Psoas muscle (tissue), 8 donors: ENCODE measurements around the gene CHCHD6. TPM values are rescaled to one million over a fixed set of nuclear protein-coding genes. Genes with fewer than 3 reads are reported as not detected.

Source experiments
- ATAC-seq, 4 donors: fragments of 200-7000 bp; cut with Tn5 transposase; one replicate each; pipeline ENCODE4 v1.9.1; 2020; ENCODE audit warnings: moderate library complexity in 3 of 4, mild to moderate bottlenecking in 2 of 4
- DNase-seq, 2 donors: peaks; one replicate each; pipeline ENCODE4 v3.0.0-alpha.2; 2020
- H3K27ac ChIP-seq: fragments of 200-600 bp; one replicate; pipeline ENCODE4 v1.8.0; 2022
- H3K27me3 ChIP-seq, 3 donors: fragments of 200-600 bp in 1 of 3; one replicate each; pipeline versions ENCODE4 v1.6.1 to v1.8.0; 2013 to 2022; ENCODE audit warnings: low read length in 2 of 3, mild to moderate bottlenecking in 2 of 3, moderate library complexity in 1 of 3; ENCODE audit not compliant: insufficient read depth in 3 of 3
- H3K36me3 ChIP-seq, 2 donors: fragments of 200-600 bp in 1 of 2; one replicate each; pipeline versions ENCODE4 v1.6.1 to v1.8.0; 2013 to 2022; ENCODE audit warnings: low read depth in 1 of 2, mild to moderate bottlenecking in 1 of 2, moderate library complexity in 1 of 2; ENCODE audit not compliant: insufficient read depth in 1 of 2
- H3K4me1 ChIP-seq: fragments of 200-600 bp; one replicate; pipeline ENCODE4 v1.8.0; 2022
- H3K4me3 ChIP-seq: fragments of 200-600 bp; one replicate; pipeline ENCODE4 v1.8.0; 2022; ENCODE audit warnings: mild to moderate bottlenecking
- H3K9me3 ChIP-seq: fragments of 200-600 bp; one replicate; pipeline ENCODE4 v1.8.0; 2022
- WGBS, 3 donors: extraction: QIAGEN DNeasy Blood & Tissue Kit; methylation state at CpG; one replicate each; pipeline versions ENCODE4 v1.1.6 to v1.1.7; 2013; 5-methylcytosine and 5-hydroxymethylcytosine counted together
- intact Hi-C, 2 donors: fragments of 100-400 bp; cut with DNase I; formaldehyde crosslinking; loops; one replicate each; pipeline versions ENCODE4 v1.11.0 to v1.14.2; 2022
- polyA plus RNA-seq, 3 donors: library from polyadenylated mRNA; stranded (reverse); fragments of 200-250 nt; gene quantifications; one replicate each; pipeline ENCODE4 v1.2.3, GENCODE V29; 2013
- total RNA-seq, 4 donors: library from RNA; stranded (reverse); fragmentation: NEBNext Ultra II Directional in 2 of 4; extraction: Animal tissue kit (Norgen Biotek cat#: 25700) in 2 of 4; gene quantifications; one replicate each; pipeline versions ENCODE4 v1.2.1 to v1.2.4, GENCODE V29; 2021 to 2023
- TF ChIP-seq, protein P1 (sequence below): fragments of 200-600 bp; IDR thresholded peaks from one replicate; pipeline ENCODE4 v1.8.0; 2022; ENCODE audit warnings: antibody characterized with exemption
- donor health status: healthy with polysubstance abuse.
- donor health status: DM: no; HTN: no; CAD: no; lungs with moderate emphysema.
- donor health status: Bipolar disorder and iron deficiency.
- donor health status: healthy.
- donor health status: DM: yes; HTN: yes; CAD: no.
- donor health status: DM: no; HTN: no; CAD: no.
- donor health status: DM: no; HTN: no; CAD: no.
- donor health status: DM: yes; HTN: yes; CAD: no.

The CHCHD6 gene
- total and polyA plus RNA-seq, 7 donors, result 2.4 to 13.8 (median 3.5) TPM

DNA sequence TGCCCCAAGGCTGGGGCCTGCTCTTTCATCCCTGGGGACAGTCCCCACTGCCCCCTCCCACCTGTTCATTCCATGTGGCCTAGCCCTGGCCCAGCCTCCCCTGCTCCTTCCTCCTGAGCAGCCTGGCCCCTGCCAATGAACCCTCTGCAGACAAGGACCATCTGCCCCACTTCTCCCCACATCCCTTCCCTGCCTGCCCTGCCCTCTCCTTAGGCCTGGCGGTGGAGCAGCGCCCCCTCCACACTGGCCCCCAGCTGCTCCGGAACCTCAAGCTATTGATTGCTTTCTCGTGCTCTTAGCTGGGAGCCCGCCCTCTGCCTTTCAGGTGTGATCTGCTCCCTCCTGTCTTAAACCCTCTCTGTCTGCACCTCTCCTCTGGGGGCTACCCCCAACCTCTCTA lies 286.9 kb downstream of the CHCHD6 start:
- peaks cover 0 to 24% of the 10 kb centered on the region in 2 donors for H3K36me3 ChIP-seq
- DNase-seq, result no peak
- TF ChIP-seq, protein P1, sequence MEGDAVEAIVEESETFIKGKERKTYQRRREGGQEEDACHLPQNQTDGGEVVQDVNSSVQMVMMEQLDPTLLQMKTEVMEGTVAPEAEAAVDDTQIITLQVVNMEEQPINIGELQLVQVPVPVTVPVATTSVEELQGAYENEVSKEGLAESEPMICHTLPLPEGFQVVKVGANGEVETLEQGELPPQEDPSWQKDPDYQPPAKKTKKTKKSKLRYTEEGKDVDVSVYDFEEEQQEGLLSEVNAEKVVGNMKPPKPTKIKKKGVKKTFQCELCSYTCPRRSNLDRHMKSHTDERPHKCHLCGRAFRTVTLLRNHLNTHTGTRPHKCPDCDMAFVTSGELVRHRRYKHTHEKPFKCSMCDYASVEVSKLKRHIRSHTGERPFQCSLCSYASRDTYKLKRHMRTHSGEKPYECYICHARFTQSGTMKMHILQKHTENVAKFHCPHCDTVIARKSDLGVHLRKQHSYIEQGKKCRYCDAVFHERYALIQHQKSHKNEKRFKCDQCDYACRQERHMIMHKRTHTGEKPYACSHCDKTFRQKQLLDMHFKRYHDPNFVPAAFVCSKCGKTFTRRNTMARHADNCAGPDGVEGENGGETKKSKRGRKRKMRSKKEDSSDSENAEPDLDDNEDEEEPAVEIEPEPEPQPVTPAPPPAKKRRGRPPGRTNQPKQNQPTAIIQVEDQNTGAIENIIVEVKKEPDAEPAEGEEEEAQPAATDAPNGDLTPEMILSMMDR, result no peak
- peaks cover 30% of the 10 kb centered on the region for H3K4me1 ChIP-seq
- WGBS, 3 donors, result 91 to 98% (median 95%) methylated on average over 5 of the region's 5 CpGs
- intact Hi-C loops, result no loop called here
- H3K27me3 ChIP-seq, result no peaks in the 10 kb centered on the region
- H3K9me3 ChIP-seq, result no peaks in the 10 kb centered on the region
- H3K4me3 ChIP-seq, result no peak overlapping the region
- ATAC-seq, result no peak
- no peak overlapping the region for H3K27ac ChIP-seq

DNA sequence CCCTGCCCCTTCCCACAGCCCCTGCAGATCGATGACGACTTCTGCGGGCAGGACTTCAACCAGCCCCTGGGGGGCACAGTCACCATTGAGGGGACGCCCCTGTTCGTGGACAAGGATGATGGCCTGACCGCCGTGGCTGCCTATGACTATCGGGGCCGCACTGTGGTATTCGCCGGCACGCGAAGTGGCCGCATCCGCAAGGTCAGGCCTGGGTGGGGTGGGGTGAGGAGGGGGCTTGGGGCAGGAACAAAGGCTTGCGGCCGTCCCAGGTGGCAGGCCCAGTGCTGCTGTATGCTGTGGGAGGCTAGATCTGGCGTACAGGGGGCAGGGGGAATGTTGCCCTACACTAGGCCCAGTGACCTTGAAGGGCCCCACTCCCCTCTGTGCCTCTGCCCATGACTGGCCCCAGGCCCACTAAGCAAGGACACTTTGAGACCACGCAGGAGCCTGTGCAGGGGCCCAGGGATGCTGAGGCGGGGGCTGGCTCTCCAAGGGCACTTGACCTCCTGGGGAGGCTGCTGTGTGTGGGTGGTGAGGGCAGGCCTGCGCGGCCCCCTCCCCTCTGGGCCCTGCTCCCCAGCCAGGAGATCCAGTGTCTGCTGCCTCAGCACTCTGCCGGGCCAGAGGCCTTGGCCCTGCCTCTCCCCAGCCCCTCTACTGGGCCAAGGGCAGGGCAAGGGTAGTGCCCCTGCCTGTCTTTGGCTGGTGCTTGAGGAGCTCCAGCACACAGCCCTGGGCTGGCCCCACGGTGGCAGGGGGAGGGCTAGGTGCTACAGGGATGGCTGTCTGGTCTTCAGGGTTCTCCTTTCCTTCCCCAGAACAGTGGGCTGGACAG lies 287.5 kb downstream of the CHCHD6 start:
- WGBS, 3 donors, result 80 to 86% (median 84%) methylated on average over 22 to 24 of the region's 24 CpGs
- Histone ChIP-seq H3K27me3 (no peaks in the 10 kb centered on the region), H3K27ac (no peak overlapping the region), H3K9me3 (no peaks in the 10 kb centered on the region), H3K36me3 (peaks cover 0 to 24% of the 10 kb centered on the region in 2 donors), H3K4me1 (peaks cover 30% of the 10 kb centered on the region), H3K4me3 (no peak overlapping the region)
- no peak for DNase-seq
- TF ChIP-seq, protein P1, result no peak
- ATAC-seq, result peak in 1 of 4 donors; percentile 10
- intact Hi-C loops, result no loop called here

DNA sequence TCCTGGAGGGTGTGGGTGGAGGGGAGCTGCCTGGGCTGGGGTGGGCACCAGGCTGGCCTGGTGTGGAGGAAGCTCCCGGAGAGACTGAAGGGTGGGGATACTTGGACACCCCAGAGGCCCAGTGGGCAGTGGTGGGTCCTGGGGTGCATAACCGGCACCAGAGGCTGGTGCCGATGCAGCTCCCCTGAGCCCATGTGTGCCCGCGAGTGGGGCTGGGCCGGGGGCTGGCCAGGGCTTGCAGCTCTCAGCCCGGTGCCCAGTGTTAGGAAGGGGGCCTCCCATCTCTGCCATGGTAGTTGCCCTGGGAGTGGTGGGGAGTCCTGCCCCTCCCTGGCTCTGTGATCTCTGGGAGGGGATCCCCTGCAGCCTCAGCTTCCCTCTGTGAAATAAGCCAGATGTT lies 288.2 kb downstream of the CHCHD6 start:
- peaks cover 30% of the 10 kb centered on the region for H3K4me1 ChIP-seq
- H3K27ac ChIP-seq, result no peak overlapping the region
- H3K9me3 ChIP-seq, result no peaks in the 10 kb centered on the region
- H3K36me3 ChIP-seq, result peaks cover 0 to 24% of the 10 kb centered on the region in 2 donors
- no peak overlapping the region for H3K4me3 ChIP-seq
- intact Hi-C loops, result no loop called here
- H3K27me3 ChIP-seq, result no peaks in the 10 kb centered on the region
- TF ChIP-seq, protein P1, result no peak
- 94 to 96% (median 94%) methylated on average over 3 to 7 of the region's 7 CpGs for WGBS, 3 donors
- ATAC-seq (no peak), DNase-seq (no peak)

DNA sequence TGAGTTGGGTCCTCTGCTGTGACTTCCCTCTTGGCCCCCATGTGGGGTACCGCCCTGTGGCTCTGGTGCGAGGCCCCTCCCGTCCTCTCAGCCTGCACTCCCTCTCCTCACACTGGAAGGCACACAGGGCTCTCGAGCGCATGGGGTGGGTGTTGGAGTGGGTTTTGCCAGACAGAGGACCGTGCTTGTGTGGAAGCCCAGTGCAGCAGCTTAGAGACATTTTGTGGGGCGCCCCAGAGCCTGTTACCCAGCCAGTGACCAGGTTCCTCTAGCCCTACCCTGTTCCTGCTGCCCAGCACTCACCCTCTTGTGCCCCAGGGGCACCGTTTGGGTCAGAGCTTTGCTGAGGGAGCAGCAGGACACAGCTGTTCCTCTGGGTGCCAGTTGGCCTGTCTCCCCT lies 288.7 kb downstream of the CHCHD6 start:
- Histone ChIP-seq H3K4me1 (peaks cover 30% of the 10 kb centered on the region), H3K27me3 (no peaks in the 10 kb centered on the region), H3K4me3 (no peak overlapping the region), H3K27ac (no peak overlapping the region), H3K36me3 (peaks cover 0 to 24% of the 10 kb centered on the region in 2 donors), H3K9me3 (no peaks in the 10 kb centered on the region)
- no peak for ATAC-seq
- WGBS, 3 donors, result 82 to 89% (median 88%) methylated on average over 8 of the region's 8 CpGs
- TF ChIP-seq, protein P1, result no peak
- intact Hi-C loops, result no loop called here
- DNase-seq, result no peak
